DOHH2 (cell line): ENCODE data around the gene L3MBTL2.
"Not testable (repeated sequence)": the region's sequence is repeated elsewhere in the genome, so short reads cannot be mapped to it uniquely, and the experiment has no call there.

Source experiments
- H3F3A ChIP-seq: fragments of 200-600 bp; sonication (generic), shearing (Covaris generic); 2 replicates; pipeline ENCODE4 v1.6.0; 2016; ENCODE audit warnings: antibody characterized with exemption, mild to moderate bottlenecking; ENCODE audit not compliant: control insufficient read depth, insufficient read depth
- H3K27ac ChIP-seq: fragments of 200-600 bp; sonication (generic); 2 replicates; pipeline ENCODE4 v1.5.1; 2014; ENCODE audit warnings: low read depth, mild to moderate bottlenecking, low read length, moderate library complexity
- H3K27me3 ChIP-seq: fragments of 200-600 bp; sonication (generic); 2 replicates; pipeline ENCODE4 v1.6.1; 2014; ENCODE audit warnings: mild to moderate bottlenecking, low read length, mixed read lengths; ENCODE audit not compliant: control insufficient read depth
- H3K36me3 ChIP-seq: fragments of 200-600 bp; sonication (generic); 2 replicates; pipeline ENCODE4 v1.6.1; 2014; ENCODE audit warnings: mild to moderate bottlenecking, low read length, moderate library complexity, mixed read lengths; ENCODE audit not compliant: control insufficient read depth
- H3K4me1 ChIP-seq: fragments of 200-600 bp; sonication (generic); 2 replicates; pipeline ENCODE4 v1.6.1; 2014; ENCODE audit warnings: mild to moderate bottlenecking, low read length, mixed read lengths; ENCODE audit not compliant: control insufficient read depth
- H3K4me2 ChIP-seq: fragments of 200-600 bp; sonication (generic); 2 replicates; pipeline ENCODE4 v1.6.0; 2014; ENCODE audit warnings: mild to moderate bottlenecking, low read length, moderate library complexity
- H3K4me3 ChIP-seq: fragments of 200-600 bp; sonication (generic); 2 replicates; pipeline ENCODE4 v1.5.1; 2014; ENCODE audit warnings: mild to moderate bottlenecking, low read length, mixed read lengths
- H3K79me2 ChIP-seq: fragments of 200-600 bp; sonication (generic); 2 replicates; pipeline ENCODE4 v1.6.1; 2014; ENCODE audit warnings: mild to moderate bottlenecking, low read length, mixed read lengths; ENCODE audit not compliant: control insufficient read depth
- H3K9me2 ChIP-seq: fragments of 200-600 bp; sonication (generic); replicated peaks from 2 replicates; pipeline ENCODE4 v1.6.1; 2014; ENCODE audit warnings: mild to moderate bottlenecking, low read length, mixed read lengths; ENCODE audit not compliant: control insufficient read depth
- H3K9me3 ChIP-seq: fragments of 200-600 bp; sonication (generic); 2 replicates; pipeline ENCODE4 v1.6.1; 2014; ENCODE audit warnings: antibody characterized with exemption, low read length, mixed read lengths; ENCODE audit not compliant: control insufficient read depth, insufficient read depth
- H4K20me1 ChIP-seq: fragments of 200-600 bp; sonication (generic); 2 replicates; pipeline ENCODE4 v1.6.0; 2014; ENCODE audit warnings: low read depth, mild to moderate bottlenecking, antibody characterized with exemption, low read length, moderate library complexity; ENCODE audit not compliant: control insufficient read depth, insufficient read depth
- CTCF ChIP-seq: fragments of 200-600 bp; sonication (generic); IDR thresholded peaks from one replicate; pipeline ENCODE4 v1.5.1; 2014; ENCODE audit warnings: antibody characterized with exemption, mild to moderate bottlenecking, low read depth, low read length; ENCODE audit not compliant: poor library complexity, severe bottlenecking
- EZH2phosphoT487 ChIP-seq: fragments of 200-600 bp; sonication (generic); IDR thresholded peaks from 2 replicates; pipeline ENCODE4 v1.6.1; 2017; ENCODE audit warnings: borderline replicate concordance, mild to moderate bottlenecking, antibody characterized with exemption, low read length, moderate library complexity, mixed read lengths

The L3MBTL2 gene

GRCh38 chr22:41177622-41178424 lies 27.3 kb upstream of the L3MBTL2 start:
- no peak for TF ChIP-seq EZH2phosphoT487
- no peak for TF ChIP-seq CTCF
- Histone ChIP-seq H3K9me2 (no peaks in the 10 kb centered on the region), H3F3A (peaks cover 5% of the 10 kb centered on the region), H3K9me3 (no peaks in the 10 kb centered on the region), H3K27me3 (no peaks in the 10 kb centered on the region), H3K27ac (no peak overlapping the region), H3K36me3 (peaks cover 70% of the 10 kb centered on the region), H3K4me3 (no peak overlapping the region), H3K4me2 (no peak overlapping the region), H3K4me1 (no peaks in the 10 kb centered on the region), H3K79me2 (no peaks in the 10 kb centered on the region), H4K20me1 (no peaks in the 10 kb centered on the region)

GRCh38 chr22:41178425-41178975 lies 26.6 kb upstream of the L3MBTL2 start:
- Histone ChIP-seq H3K9me2 (no peaks in the 10 kb centered on the region), H3K36me3 (peaks cover 64% of the 10 kb centered on the region), H3K27me3 (no peaks in the 10 kb centered on the region), H3K4me1 (no peaks in the 10 kb centered on the region), H3K4me3 (no peak overlapping the region), H3K79me2 (no peaks in the 10 kb centered on the region), H3K27ac (no peak overlapping the region), H3K4me2 (no peak overlapping the region), H3K9me3 (no peaks in the 10 kb centered on the region), H3F3A (peaks cover 5% of the 10 kb centered on the region), H4K20me1 (no peaks in the 10 kb centered on the region)
- no peak for TF ChIP-seq EZH2phosphoT487

- not testable (repeated sequence) for H3F3A ChIP-seq, H3K9me2 ChIP-seq, H3K4me3 ChIP-seq, H3K9me3 ChIP-seq, H3K4me1 ChIP-seq, H4K20me1 ChIP-seq, H3K4me2 ChIP-seq, H3K79me2 ChIP-seq, H3K27me3 ChIP-seq, H3K27ac ChIP-seq
- peaks cover 46% of the 10 kb centered on the region for H3K36me3 ChIP-seq
These were observed 24.8 kb upstream of the L3MBTL2 start for GRCh38 chr22:41180362-41180761.

GRCh38 chr22:41180926-41181325 lies 24.2 kb upstream of the L3MBTL2 start:
- Histone ChIP-seq H3K4me2 (no peak overlapping the region), H3K4me3 (no peak overlapping the region), H3F3A (peaks cover 5% of the 10 kb centered on the region), H3K36me3 (peaks cover 40% of the 10 kb centered on the region), H3K79me2 (no peaks in the 10 kb centered on the region), H3K4me1 (no peaks in the 10 kb centered on the region), H3K9me3 (no peaks in the 10 kb centered on the region), H3K9me2 (no peaks in the 10 kb centered on the region), H3K27me3 (no peaks in the 10 kb centered on the region), H3K27ac (no peak overlapping the region), H4K20me1 (no peaks in the 10 kb centered on the region)
- TF ChIP-seq CTCF (no peak), EZH2phosphoT487 (no peak)
